T-helper 2 cell treated with Interferon-gamma antibody and Interleukin-4, amounts not matched to agents 5 μg/mL and 100 μg/mL, for 36 hours (primary cell): ENCODE measurements around the gene CAND2.
A peak's percentile ranks its signal among the peaks of the same experiment; 100 is the strongest.

Experiments used
- DNase-seq: peaks from one replicate; pipeline ENCODE4 v3.0.0; 2021; ENCODE audit warnings: low spot score
- H3K27ac Mint-ChIP-seq: one replicate; pipeline ENCODE4 v1.8.0; 2021; ENCODE audit warnings: mild to moderate bottlenecking, mixed read lengths
- H3K27me3 Mint-ChIP-seq: one replicate; pipeline ENCODE4 v1.8.0; 2021; ENCODE audit warnings: low read depth, mixed read lengths
- H3K36me3 Mint-ChIP-seq: one replicate; pipeline ENCODE4 v1.8.0; 2021; ENCODE audit warnings: low read depth, mixed read lengths
- H3K4me1 Mint-ChIP-seq: one replicate; pipeline ENCODE4 v1.8.0; 2021; ENCODE audit warnings: low read depth, mixed read lengths
- H3K4me3 Mint-ChIP-seq: one replicate; pipeline ENCODE4 v1.8.0; 2022; ENCODE audit warnings: mild to moderate bottlenecking, moderate library complexity, mixed read lengths
- H3K9me3 Mint-ChIP-seq: one replicate; pipeline ENCODE4 v1.8.0; 2021; ENCODE audit warnings: mixed read lengths

The CAND2 gene

DNA sequence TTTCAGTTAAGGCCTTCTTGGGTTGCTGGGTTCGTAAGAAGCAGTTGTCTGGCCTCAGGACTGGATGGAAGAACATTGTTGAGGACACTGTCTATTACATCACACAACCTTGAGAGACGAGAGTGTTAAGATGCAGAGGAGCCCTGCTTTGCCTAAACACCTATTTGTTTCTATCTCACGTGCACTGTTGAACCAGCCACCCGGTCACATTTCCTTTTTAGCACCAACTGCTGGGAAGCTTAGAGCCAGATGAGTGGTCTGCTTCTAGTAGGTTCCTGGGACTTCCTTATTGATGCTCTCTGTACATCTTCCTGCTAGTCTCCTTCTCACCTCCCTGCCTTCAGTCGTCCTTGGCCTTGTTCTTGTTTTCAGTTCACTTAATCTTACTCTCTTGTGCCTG lies 22.3 kb downstream of the CAND2 start:
- Mint-ChIP-seq H3K4me1 (peaks cover 1% of the 10 kb centered on the region), H3K27me3 (no peaks in the 10 kb centered on the region), H3K27ac (no peak overlapping the region)

DNA sequence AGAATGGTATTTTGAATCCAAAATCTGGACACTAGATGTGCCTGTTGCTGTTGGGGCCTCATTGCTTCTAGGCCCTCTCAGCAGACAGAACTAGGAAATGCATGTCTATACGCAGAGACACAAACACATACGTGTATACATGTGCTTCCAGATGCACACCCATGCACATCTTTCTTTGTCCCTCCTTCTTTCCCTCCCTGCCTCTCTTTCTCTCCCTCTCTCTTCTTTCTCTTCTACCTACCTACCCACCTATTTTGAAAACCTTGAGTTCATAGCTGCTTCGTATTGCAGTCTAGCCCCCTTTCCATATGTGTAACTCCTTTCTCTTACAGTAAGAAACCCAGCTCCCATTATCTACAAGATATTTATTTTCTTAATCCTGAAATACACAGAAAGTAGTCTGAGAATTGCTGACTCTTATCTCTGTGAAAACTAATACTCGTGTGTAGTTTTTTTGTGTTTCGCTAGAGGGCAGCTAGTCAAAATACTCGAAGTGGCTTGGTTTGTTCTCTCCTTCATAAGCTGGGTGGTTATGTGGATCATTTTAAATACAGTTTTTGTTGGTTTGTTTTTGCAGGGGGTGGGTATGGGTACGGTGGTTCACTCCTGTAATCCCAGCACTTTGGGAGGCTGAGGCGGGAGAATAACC lies 26.4 kb downstream of the CAND2 start:
- Mint-ChIP-seq H3K4me3 (no peak overlapping the region), H3K27ac (no peak overlapping the region)

More for the DNA sequence above, 22.3 kb downstream of the CAND2 start:
- Mint-ChIP-seq H3K36me3 (no peaks in the 10 kb centered on the region), H3K4me3 (no peak overlapping the region), H3K9me3 (no peaks in the 10 kb centered on the region)
- no peak for DNase-seq

DNA sequence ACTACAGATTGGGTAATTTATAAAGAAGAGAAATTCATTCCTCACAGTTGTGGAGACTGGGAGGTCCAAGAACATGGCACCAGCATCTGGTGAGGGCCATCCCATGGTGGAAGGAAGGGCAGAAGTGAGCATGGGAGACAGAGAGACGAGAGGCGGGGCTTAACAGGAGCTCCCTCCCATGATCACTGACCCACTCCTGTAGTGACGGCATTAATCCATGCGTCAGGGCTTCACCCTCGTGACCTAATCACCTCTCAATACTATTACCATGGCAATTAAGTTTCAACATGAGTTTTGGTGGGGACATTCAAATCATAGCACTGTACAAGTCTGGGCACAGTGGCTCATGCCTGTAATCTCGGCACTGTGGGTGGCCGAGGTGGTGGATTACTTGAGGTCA lies 27.8 kb downstream of the CAND2 start:
- no peak overlapping the region for H3K4me3 Mint-ChIP-seq
- no peaks in the 10 kb centered on the region for H3K9me3 Mint-ChIP-seq
- H3K4me1 Mint-ChIP-seq = peaks cover 1% of the 10 kb centered on the region
- H3K27ac Mint-ChIP-seq = no peak overlapping the region
- no peaks in the 10 kb centered on the region for H3K36me3 Mint-ChIP-seq
- DNase-seq = no peak
- H3K27me3 Mint-ChIP-seq = no peaks in the 10 kb centered on the region

More for the DNA sequence above, 26.4 kb downstream of the CAND2 start:
- Mint-ChIP-seq H3K36me3 (no peaks in the 10 kb centered on the region), H3K9me3 (no peaks in the 10 kb centered on the region), H3K27me3 (no peaks in the 10 kb centered on the region), H3K4me1 (peaks cover 1% of the 10 kb centered on the region)
- DNase-seq = no peak

DNA sequence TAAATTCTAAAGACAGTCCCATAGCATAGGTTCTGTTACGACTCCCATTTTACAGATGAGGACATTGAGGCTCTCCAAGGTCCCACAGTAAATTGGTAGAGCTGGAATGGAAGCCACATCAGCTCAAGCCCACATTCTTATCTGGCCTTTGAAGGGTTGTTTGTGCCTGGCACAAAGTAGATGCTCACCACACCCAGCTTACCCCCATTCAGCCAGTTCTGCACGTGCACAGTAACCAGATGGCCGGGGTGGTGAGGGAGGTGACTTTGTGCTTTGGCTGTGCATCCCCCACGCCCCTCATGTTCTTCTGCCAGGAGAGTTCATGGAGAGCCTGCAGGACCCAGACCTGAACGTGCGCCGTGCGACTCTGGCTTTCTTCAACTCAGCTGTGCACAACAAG lies 28.7 kb downstream of the CAND2 start:
- H3K27me3 Mint-ChIP-seq = no peaks in the 10 kb centered on the region
- H3K9me3 Mint-ChIP-seq = no peaks in the 10 kb centered on the region
- no peak overlapping the region for H3K4me3 Mint-ChIP-seq
- H3K27ac Mint-ChIP-seq = no peak overlapping the region
- no peak for DNase-seq
- H3K4me1 Mint-ChIP-seq = peaks cover 1% of the 10 kb centered on the region
- H3K36me3 Mint-ChIP-seq = no peaks in the 10 kb centered on the region

DNA sequence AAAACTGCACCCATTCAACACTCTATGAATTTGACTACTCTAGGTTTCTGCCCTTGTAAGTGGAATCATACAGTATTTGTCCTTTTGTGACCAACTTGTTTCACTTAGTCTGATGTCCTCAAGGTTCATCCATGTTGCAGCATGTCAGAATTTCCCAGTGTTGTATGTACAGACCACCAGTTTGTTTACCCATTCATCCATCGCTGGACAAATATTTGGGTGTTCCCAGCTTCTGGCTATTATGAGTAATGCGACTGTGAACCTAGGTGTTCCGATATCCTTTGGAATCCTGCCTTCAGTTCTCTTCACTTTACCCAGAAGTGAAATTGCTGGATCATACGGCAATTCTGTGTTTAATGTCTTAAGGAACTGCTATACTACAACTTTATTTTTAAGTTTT lies 32.3 kb downstream of the CAND2 start:
- DNase-seq = no peak
- H3K27me3 Mint-ChIP-seq = no peaks in the 10 kb centered on the region
- H3K4me1 Mint-ChIP-seq = no peaks in the 10 kb centered on the region
- no peak overlapping the region for H3K4me3 Mint-ChIP-seq
- no peaks in the 10 kb centered on the region for H3K9me3 Mint-ChIP-seq
- no peak overlapping the region for H3K27ac Mint-ChIP-seq
- peaks cover 25% of the 10 kb centered on the region for H3K36me3 Mint-ChIP-seq

DNA sequence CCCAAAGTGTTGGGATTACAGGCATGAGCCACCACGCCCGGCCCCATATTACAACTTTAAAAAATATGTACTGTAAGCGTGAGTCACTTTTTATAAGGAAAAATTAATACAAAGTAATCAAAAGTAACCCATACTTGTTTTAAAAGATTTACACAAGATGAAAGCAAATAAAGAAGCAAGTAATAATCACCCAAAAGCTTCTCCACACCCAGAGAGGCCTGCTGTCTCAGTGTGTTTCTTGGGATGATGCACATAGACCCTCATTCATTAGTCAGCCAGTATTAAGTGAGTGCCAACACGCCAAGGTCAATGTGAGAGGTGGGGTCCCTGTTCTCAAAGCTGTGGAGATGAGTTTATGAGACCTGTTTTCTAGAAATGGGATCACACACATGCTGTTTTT lies 32.9 kb downstream of the CAND2 start:
- Mint-ChIP-seq H3K36me3 (peaks cover 31% of the 10 kb centered on the region), H3K27ac (no peak overlapping the region), H3K4me3 (no peak overlapping the region), H3K9me3 (no peaks in the 10 kb centered on the region), H3K27me3 (no peaks in the 10 kb centered on the region), H3K4me1 (no peaks in the 10 kb centered on the region)
- no peak for DNase-seq

DNA sequence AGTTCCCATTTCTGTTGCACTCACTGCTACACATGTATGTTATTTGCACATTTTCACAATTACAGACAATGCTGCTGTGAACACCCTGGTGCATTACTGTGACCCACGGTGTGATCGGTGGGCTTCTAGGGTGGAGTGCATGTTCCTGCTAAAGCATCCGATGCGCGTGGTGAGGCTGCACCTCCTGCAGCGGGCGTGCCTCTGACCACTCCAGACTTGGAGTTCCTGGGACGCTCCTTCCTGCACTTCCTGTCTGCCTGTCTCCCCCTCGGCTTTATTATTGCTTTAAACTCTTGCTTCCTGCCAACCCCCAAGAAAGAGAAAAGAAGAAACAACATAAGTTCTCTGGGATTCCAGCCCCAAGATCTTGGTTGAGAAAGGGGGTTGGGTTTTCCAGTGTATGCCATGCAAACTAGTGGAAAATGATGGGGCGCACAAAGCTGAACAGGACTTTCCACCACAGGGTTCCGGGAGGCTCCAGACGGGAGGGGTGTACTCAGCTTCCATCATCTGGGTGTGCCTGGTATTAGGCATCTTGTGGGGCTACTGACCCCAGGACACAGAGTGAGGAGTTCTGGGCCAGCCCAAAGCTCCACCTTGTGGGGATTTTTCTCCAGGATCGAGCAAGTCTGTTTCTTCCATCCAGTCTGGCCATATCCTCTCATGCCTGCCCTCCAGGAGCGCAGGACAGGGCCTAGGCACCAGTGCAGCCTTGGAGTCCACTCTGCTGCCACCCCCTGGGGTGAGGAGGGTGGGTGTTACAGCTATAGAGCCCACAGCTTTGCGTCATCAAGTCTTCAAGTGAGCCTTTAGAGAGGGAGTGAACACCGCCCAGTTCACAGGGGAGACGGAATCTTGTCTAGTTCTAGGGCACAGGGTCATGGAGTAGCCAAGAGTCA lies 33.7 kb downstream of the CAND2 start:
- Mint-ChIP-seq H3K4me3 (no peak overlapping the region), H3K36me3 (peaks cover 38% of the 10 kb centered on the region), H3K9me3 (no peaks in the 10 kb centered on the region), H3K4me1 (no peaks in the 10 kb centered on the region), H3K27me3 (no peaks in the 10 kb centered on the region), H3K27ac (no peak overlapping the region)
- DNase-seq = no peak

DNA sequence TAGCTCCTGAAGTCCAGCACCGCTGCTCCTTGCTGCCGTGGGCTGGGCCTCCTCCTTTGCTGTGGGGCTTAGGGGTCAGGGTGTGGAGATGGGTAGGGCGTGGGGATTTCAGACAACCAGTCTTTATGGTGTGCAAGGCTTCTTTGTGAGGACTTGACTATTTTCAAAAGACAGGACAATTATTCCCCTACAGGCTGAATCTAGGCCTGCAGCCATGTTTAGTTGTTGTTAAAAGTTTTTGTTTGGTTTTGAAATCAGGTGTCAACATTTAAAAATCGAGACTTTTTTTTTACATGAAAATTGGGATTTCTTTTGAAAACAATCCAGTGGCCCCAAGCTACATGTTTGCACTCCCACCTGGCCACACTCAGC lies 34.3 kb downstream of the CAND2 start:
- H3K27me3 Mint-ChIP-seq = no peaks in the 10 kb centered on the region
- H3K27ac Mint-ChIP-seq = no peak overlapping the region
- H3K4me3 Mint-ChIP-seq = no peak overlapping the region
- H3K36me3 Mint-ChIP-seq = peaks cover 42% of the 10 kb centered on the region
- no peaks in the 10 kb centered on the region for H3K9me3 Mint-ChIP-seq
- no peaks in the 10 kb centered on the region for H3K4me1 Mint-ChIP-seq
- no peak for DNase-seq

DNA sequence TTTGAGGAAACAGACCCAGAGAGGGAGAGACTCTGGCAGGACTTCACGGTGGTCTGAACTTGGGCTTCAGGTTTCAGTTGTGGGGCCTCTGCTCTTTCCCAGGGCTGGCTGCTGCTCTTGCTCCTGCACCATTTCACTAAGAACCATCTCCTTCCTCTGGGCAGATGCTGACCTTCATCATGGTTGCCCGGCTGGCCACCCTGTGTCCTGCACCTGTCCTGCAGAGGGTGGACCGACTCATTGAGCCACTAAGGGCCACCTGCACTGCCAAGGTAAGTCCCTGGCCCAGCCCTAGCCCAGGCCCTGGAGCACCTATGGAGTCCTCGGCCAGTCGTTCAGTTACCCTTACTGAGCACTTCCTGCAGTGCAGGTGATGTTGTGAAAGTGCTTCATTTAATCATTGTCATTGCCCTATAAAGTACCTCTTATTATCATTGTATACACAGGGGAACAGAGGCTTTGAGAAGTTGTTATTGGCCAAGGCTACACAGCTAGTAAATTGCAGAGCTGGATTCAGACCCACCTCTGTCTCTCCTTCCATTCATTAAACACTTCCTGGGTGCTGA lies 34.9 kb downstream of the CAND2 start:
- Mint-ChIP-seq H3K27me3 (no peaks in the 10 kb centered on the region), H3K36me3 (peaks cover 48% of the 10 kb centered on the region), H3K4me1 (no peaks in the 10 kb centered on the region), H3K27ac (peak overlapping the region; percentile 49), H3K9me3 (no peaks in the 10 kb centered on the region), H3K4me3 (no peak overlapping the region)
- DNase-seq = no peak

DNA sequence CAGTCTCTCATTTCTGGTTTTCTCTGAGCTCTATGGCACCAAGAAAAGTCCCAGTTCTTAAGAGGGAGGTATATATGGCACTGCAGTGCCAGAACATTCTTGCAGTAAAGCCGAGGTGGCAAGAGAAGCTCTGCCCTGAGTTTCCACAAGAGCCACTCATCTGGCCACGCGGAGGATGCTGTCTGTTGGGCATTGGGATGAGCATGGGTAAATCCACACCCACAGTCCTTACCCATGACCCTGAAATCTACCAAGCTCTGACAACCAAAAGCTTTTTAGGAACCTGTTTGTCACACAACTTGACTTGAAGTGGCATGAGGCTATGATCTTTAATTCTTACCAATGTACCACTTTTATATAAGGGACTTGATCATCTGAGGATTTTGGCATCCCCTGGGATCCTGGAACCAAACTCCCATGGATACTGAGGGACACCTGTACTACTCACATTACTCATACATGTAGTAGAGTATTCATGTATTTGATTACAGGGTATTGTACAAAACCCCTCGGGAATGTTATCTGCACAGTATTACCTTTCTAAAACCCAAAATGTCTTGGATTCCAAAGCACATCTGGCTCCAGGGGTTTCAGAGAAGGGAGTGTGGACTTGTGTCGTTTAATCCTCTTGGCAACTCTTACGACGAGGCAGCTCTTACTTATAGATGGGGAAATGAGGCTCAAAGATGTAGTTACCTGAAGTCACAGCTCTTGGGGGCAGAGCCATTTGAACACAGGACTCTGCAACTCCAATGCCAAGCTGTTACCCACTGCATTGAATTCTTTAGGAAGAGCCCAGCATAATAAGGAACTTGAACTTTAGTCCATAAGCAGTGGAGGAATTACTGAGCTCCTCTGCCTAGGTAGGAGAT lies 36.1 kb downstream of the CAND2 start:
- DNase-seq = no peak
- Mint-ChIP-seq H3K36me3 (peaks cover 59% of the 10 kb centered on the region), H3K27me3 (no peaks in the 10 kb centered on the region), H3K9me3 (no peaks in the 10 kb centered on the region), H3K27ac (no peak overlapping the region), H3K4me3 (no peak overlapping the region), H3K4me1 (peaks cover 4% of the 10 kb centered on the region)

DNA sequence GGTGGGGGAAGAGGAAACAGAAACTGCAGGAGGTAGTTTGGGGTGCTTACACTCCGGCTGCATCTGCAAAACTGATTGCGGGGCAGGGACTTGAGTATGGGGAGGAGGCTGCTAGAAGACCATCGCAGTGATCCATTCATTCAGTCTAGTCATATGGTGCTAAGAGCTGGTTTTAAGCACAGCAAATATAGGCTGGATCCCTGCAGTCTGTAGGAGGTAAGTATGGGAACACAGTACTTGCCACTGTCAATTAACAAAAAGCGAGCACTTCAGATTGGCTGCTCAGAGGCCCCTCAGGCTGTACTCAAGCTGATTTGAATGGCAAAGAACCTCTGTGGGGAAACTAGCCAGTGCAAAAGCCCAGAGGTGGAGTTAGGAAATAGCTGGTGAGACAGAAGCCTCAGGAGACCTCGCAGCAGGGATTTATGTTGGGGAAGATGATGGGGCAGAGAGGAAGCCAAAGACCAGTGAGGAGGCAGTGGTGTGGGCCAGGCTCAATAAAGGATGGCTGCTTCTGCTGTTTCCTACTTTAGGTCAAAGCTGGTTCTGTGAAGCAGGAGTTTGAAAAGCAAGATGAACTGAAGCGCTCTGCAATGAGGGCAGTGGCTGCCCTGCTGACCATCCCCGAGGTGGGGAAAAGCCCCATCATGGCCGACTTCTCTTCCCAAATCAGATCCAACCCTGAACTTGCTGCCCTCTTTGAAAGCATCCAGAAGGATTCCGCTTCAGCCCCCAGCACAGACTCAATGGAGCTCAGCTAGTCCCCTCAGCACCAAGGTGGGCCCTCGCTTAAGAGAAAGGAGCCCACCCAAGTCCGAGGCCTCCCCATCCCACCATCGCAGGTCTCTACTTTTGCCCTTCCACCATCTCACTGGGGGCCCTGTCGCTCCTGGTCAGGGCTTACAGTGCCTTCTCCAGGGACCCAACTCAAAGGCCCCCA lies 37.0 kb downstream of the CAND2 start:
- Mint-ChIP-seq H3K9me3 (no peaks in the 10 kb centered on the region), H3K4me1 (peaks cover 10% of the 10 kb centered on the region), H3K36me3 (peaks cover 67% of the 10 kb centered on the region), H3K27ac (no peak overlapping the region), H3K27me3 (no peaks in the 10 kb centered on the region), H3K4me3 (no peak overlapping the region)
- DNase-seq = no peak

DNA sequence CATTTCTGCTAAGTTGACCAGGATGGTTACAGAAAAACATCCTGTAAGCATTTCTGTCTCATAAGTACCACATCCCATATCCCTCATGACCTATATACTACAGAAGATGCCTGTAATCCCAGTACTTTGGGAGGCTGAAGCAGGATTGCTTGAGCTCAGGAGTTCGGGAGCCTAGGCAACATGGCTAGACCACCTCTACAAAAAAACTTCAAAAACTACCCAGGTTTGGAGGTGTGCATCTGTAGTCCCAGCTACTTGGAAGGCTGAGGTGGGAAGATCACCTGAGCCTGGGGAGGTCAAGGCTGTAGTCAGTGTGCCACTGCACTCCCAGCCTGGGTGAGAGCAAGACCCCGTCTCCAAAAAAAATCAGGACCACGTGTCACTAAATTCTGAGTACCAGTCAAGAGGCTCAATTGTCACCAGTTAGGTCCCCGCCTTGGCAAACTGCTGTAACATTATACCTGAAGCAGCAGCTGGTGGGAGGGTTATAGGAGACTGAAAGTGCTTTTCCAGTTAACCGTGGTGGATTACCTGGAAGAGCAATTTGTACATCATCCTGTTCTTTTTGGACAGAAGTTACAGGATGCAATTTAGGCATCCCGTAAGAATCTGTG lies 38.7 kb downstream of the CAND2 start:
- Mint-ChIP-seq H3K27me3 (no peaks in the 10 kb centered on the region), H3K4me1 (peaks cover 26% of the 10 kb centered on the region), H3K9me3 (no peaks in the 10 kb centered on the region), H3K27ac (no peak overlapping the region), H3K36me3 (peaks cover 84% of the 10 kb centered on the region), H3K4me3 (no peak overlapping the region)
- no peak for DNase-seq
